ENCODE results near the gene ZNF695.

GRCh38 chr1:247007511-247008405 lies at the start of gene ZNF695:
- TF ChIP-seq ATF3 (IDR thresholded peaks at IDR 0.05) (no peak), ATF3 (CRISPR knock-in tag; conservative IDR thresholded peaks at IDR 0.05) (no peak), FOXA3 (CRISPR knock-in tag; conservative IDR thresholded peaks at IDR 0.05 in 1 of 2, IDR thresholded peaks at IDR 0.05 in 1 of 2) (peak in 1 of 2 experiments; percentile 54; a peak in 1 of 4 replicates), HBP1 (CRISPR knock-in tag; IDR thresholded peaks at IDR 0.05) (no peak), CTCF (IDR thresholded peaks at IDR 0.05 in 2 of 3, conservative IDR thresholded peaks at IDR 0.05 in 1 of 3; ENCODE audit: insufficient read depth in 2 of 3, low read depth in 1 of 3, low read length in 3 of 3) (peak in 1 of 3 experiments; percentile 2; a peak in 1 of 6 replicates), ARID2 (IDR thresholded peaks at IDR 0.05) (no peak), NFIC (IDR thresholded peaks at IDR 0.05) (no peak), NFE2 (IDR thresholded peaks at IDR 0.05; ENCODE audit: low read depth) (no peak)

Measured in K562 (cell line).